ENCODE results near the gene TBC1D22A.

DNA sequence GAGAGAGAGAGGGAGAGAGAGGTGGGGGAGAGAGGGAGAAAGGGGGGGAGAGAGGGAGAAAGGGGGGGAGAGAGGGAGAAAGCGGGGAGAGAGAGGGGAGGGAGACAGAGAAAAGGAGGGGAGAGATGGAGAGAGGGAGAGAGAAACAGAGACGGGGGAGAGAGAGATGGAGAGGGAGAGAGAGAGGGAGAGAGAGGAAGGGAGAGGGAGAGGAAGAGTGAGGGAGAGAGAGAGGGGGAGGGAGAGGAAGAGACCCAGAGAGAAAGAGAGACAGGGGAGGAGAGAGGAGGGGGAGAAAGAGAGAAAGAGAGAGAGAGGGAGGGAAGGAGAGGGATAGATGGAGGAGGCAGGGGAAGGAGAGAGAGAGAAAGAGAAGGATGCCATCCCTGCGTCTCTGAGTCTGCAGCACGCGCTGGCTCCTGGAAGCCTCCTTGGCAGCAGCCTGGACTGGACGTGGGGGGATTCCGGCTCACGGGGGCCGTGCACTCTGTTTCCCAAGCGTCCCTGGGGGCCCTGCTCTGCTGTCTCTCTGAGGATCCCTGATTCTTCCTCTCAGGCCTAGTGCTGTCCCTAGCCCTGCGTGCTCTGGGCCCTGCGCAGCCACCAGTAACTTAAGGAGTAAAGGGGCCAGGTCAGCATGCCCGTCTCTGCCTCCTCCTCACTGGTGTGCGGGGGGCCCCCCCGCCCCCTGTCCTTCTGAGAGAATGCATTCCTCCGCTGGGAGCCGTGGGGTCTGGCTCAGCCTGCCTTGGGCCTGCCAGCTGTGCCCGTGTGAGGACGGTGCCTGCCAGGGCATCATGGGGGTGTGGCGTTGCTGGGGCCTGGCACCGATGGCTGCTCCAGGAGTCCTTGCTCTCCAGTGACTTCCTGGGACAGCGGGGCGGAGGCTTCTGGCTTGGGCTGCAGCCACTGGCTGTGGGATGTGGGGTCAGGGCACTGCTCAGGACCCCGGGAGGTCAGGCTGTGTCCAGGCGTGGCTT is 429.5 kb downstream of the TBC1D22A start:
- TF ChIP-seq ARNTL (CRISPR knock-in tag; IDR thresholded peaks at IDR 0.05; ENCODE audit: borderline replicate concordance, low read depth) (no peak), TOX (CRISPR knock-in tag; IDR thresholded peaks at IDR 0.05; ENCODE audit: borderline replicate concordance) (no peak), CREB5 (CRISPR knock-in tag; IDR thresholded peaks at IDR 0.05; ENCODE audit: low read depth) (no peak), PPARA (CRISPR knock-in tag; IDR thresholded peaks at IDR 0.05; ENCODE audit: borderline replicate concordance) (no peak), CSDC2 (CRISPR knock-in tag; IDR thresholded peaks at IDR 0.05) (no peak), ZNF70 (CRISPR knock-in tag; IDR thresholded peaks at IDR 0.05) (no peak), ZFP3 (CRISPR knock-in tag; IDR thresholded peaks at IDR 0.05) (no peak), SNAI2 (CRISPR knock-in tag; IDR thresholded peaks at IDR 0.05) (no peak), BACH2 (CRISPR knock-in tag; IDR thresholded peaks at IDR 0.05; ENCODE audit: borderline replicate concordance) (no peak)
